ENCODE data around the gene B3GALT4.
A peak's percentile ranks its signal among the peaks of the same experiment; 100 is the strongest.

Gene B3GALT4

DNA sequence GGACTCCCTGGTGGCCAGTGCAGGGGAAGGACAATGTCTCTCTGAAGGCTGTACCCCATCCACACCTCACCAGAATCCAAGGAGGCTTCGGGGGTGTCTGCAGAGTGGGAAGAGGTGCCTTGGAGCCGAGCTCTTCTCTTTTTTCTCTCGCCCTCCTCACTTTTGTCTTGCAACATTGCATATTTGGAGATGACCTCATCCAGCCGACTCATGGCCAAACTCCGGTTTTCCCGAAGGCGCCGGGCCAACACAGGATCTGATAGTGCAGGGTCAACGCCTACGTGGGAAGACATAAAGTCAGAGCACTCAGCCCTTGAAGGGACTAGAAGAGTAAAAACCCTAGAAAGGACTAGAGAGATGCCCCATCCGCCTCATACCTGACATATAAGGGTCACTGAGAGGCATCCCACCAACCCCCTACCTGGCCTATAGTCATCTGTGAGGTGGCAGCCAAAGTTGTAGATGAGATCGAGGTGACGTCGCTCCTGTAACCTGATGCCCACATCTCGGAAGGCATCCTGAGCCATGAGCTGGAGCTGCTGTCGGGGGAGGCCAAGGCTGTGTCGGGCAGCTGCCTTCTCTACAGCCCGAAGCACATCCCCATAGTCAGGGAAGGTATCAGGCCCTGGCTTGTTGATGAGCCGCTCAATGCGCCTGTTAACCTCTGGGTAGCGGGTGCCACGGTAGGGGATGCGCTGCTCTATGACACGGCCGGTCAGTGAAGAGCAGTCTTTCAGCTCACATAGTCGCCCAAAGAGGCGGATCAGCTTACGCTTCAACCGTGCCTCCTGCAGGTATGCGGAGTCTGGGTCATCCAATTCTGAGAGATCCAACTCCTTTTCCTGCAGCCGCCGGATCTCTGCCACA, 43.6 kb downstream of the B3GALT4 start:
- Histone ChIP-seq H3K56ac (ENCODE audit: low read length) (peak overlapping the region; percentile 99), H3K36me3 (ENCODE audit: control insufficient read depth, insufficient read depth, low read length) (peaks cover 5% of the 10 kb centered on the region), H3K79me1 (ENCODE audit: low read length) (peaks cover 7% of the 10 kb centered on the region), H3K4me1 (ENCODE audit: control insufficient read depth, low read depth, low read length) (peaks cover 9% of the 10 kb centered on the region), H3K27me3 (ENCODE audit: insufficient read depth, low read length, poor library complexity) (no peaks in the 10 kb centered on the region), H2BK120ac (ENCODE audit: low read depth, low read length) (no peak overlapping the region), H3K9ac (ENCODE audit: low read length) (peak overlapping the region; percentile 87), H2AK5ac (ENCODE audit: low read length) (no peak overlapping the region), H4K8ac (ENCODE audit: low read depth, low read length) (no peak overlapping the region), H3K79me2 (ENCODE audit: control insufficient read depth, insufficient read depth, low read length) (peaks cover 26% of the 10 kb centered on the region), H2BK15ac (replicated peaks; ENCODE audit: low read depth) (no peak overlapping the region), H3K23ac (ENCODE audit: low read length) (no peak overlapping the region), H2BK5ac (ENCODE audit: low read length) (no peak overlapping the region), H3K4me2 (ENCODE audit: low read length) (peak overlapping the region; percentile 3), H4K5ac (ENCODE audit: low read length) (no peak overlapping the region), H3K27ac (ENCODE audit: low read depth, low read length) (peak overlapping the region; percentile 48), H3K18ac (ENCODE audit: low read length) (no peak overlapping the region), H3K4ac (ENCODE audit: low read depth, low read length) (no peak overlapping the region), H3K4me3 (ENCODE audit: low read length) (no peak overlapping the region)
- no CpG with 5 or more reads among the region's 32 CpGs for WGBS (ENCODE audit: extremely low coverage, insufficient coverage, low lambda C conversion rate)
- DNase-seq = peak; percentile 91

DNA sequence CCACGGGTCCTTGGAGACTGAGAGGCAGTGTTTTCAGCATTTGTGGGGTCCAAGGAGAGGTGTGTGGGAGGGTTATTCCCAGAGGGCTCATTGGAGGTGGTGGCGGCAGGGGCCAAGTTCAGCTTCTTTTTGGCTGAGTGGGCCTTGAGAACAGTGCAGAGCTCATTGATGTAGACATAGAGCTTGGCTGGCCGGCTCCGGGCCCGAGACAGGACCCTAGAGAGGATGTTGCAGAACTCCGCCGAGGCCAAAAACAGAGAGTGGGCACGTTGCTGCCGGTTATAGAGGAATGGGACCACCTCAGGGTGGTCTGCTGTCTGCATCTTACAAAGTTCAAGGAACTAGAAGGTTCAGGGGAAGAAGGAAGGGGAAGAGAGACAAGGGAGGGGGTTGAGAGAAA, 44.3 kb downstream of the B3GALT4 start:
- Histone ChIP-seq H3K4me1 (ENCODE audit: control insufficient read depth, low read depth, low read length) (peaks cover 9% of the 10 kb centered on the region), H3K79me1 (ENCODE audit: low read length) (peaks cover 7% of the 10 kb centered on the region), H3K79me2 (ENCODE audit: control insufficient read depth, insufficient read depth, low read length) (peaks cover 26% of the 10 kb centered on the region), H3K9ac (ENCODE audit: low read length) (peak overlapping the region; percentile 87), H2BK5ac (ENCODE audit: low read length) (no peak overlapping the region), H3K36me3 (ENCODE audit: control insufficient read depth, insufficient read depth, low read length) (peaks cover 5% of the 10 kb centered on the region), H3K18ac (ENCODE audit: low read length) (no peak overlapping the region), H2AK5ac (ENCODE audit: low read length) (no peak overlapping the region), H4K8ac (ENCODE audit: low read depth, low read length) (no peak overlapping the region), H3K56ac (ENCODE audit: low read length) (peak overlapping the region; percentile 99), H2BK120ac (ENCODE audit: low read depth, low read length) (no peak overlapping the region), H3K23ac (ENCODE audit: low read length) (no peak overlapping the region), H3K4me3 (ENCODE audit: low read length) (no peak overlapping the region), H2BK15ac (replicated peaks; ENCODE audit: low read depth) (no peak overlapping the region), H3K4ac (ENCODE audit: low read depth, low read length) (no peak overlapping the region), H3K4me2 (ENCODE audit: low read length) (peak overlapping the region; percentile 97), H3K27ac (ENCODE audit: low read depth, low read length) (peak overlapping the region; percentile 48), H3K27me3 (ENCODE audit: insufficient read depth, low read length, poor library complexity) (no peaks in the 10 kb centered on the region), H4K5ac (ENCODE audit: low read length) (no peak overlapping the region)
- no peak for DNase-seq
- no CpG with 5 or more reads among the region's 9 CpGs for WGBS (ENCODE audit: extremely low coverage, insufficient coverage, low lambda C conversion rate)

DNA sequence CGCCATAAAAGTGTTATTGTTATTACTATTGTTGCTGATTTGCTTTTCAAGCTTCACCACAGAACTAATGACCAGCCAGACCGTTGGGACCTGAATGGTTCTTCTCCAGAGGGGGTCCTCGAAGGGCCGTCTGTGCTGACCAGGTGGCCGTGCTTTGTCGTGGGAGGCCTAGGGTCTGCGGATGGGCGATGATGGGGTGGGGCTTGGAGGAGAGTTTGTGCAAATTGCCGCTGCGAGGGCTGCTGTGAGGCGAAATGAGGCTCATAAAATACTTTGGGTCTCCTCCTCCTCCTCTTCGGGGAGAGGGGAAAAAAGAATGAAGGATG, 46.7 kb downstream of the B3GALT4 start:
- Histone ChIP-seq H3K56ac (ENCODE audit: low read length) (peak overlapping the region; percentile 75), H3K79me2 (ENCODE audit: control insufficient read depth, insufficient read depth, low read length) (peaks cover 26% of the 10 kb centered on the region), H4K5ac (ENCODE audit: low read length) (no peak overlapping the region), H3K4me2 (ENCODE audit: low read length) (peak overlapping the region; percentile 44), H3K9ac (ENCODE audit: low read length) (peak overlapping the region; percentile 64), H3K4me3 (ENCODE audit: low read length) (peak overlapping the region; percentile 43), H2BK5ac (ENCODE audit: low read length) (no peak overlapping the region), H2BK120ac (ENCODE audit: low read depth, low read length) (no peak overlapping the region), H3K23ac (ENCODE audit: low read length) (no peak overlapping the region), H2AK5ac (ENCODE audit: low read length) (no peak overlapping the region), H3K18ac (ENCODE audit: low read length) (no peak overlapping the region), H3K4ac (ENCODE audit: low read depth, low read length) (no peak overlapping the region), H3K27me3 (ENCODE audit: insufficient read depth, low read length, poor library complexity) (no peaks in the 10 kb centered on the region), H3K79me1 (ENCODE audit: low read length) (peaks cover 7% of the 10 kb centered on the region), H3K4me1 (ENCODE audit: control insufficient read depth, low read depth, low read length) (peaks cover 9% of the 10 kb centered on the region), H3K36me3 (ENCODE audit: control insufficient read depth, insufficient read depth, low read length) (peaks cover 5% of the 10 kb centered on the region), H2BK15ac (replicated peaks; ENCODE audit: low read depth) (no peak overlapping the region), H3K27ac (ENCODE audit: low read depth, low read length) (no peak overlapping the region), H4K8ac (ENCODE audit: low read depth, low read length) (no peak overlapping the region)
- DNase-seq = no peak
- WGBS (ENCODE audit: extremely low coverage, insufficient coverage, low lambda C conversion rate) = no CpG with 5 or more reads among the region's 12 CpGs

DNA sequence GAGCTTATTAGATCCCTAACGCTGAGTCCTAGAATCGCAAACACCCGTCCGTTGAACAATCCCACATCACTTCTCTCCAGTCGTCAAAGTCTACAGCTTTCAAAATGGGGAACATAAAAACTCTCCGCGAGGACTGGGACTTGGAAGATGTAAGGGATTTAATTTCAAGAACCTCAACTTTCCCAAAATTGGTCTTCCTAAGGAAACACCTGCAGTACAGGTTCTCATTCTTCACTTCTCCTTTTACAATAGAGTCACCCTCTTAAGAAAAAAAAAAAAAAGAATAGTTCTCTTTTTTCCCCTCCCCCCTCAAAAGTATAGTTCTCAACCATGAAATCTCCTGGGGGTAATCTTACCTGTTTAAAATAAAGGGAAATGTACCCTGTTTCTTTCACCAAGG, 47.2 kb downstream of the B3GALT4 start:
- H3K23ac ChIP-seq (ENCODE audit: low read length) = no peak overlapping the region
- H4K8ac ChIP-seq (ENCODE audit: low read depth, low read length) = no peak overlapping the region
- H3K4ac ChIP-seq (ENCODE audit: low read depth, low read length) = no peak overlapping the region
- H3K4me3 ChIP-seq (ENCODE audit: low read length) = no peak overlapping the region
- H3K79me2 ChIP-seq (ENCODE audit: control insufficient read depth, insufficient read depth, low read length) = peaks cover 26% of the 10 kb centered on the region
- H2AK5ac ChIP-seq (ENCODE audit: low read length) = no peak overlapping the region
- WGBS (ENCODE audit: extremely low coverage, insufficient coverage, low lambda C conversion rate) = no CpG with 5 or more reads among the region's 7 CpGs
- peaks cover 9% of the 10 kb centered on the region for H3K4me1 ChIP-seq (ENCODE audit: control insufficient read depth, low read depth, low read length)
- H3K4me2 ChIP-seq (ENCODE audit: low read length) = peak overlapping the region; percentile 44
- no peak for DNase-seq
- no peak overlapping the region for H3K18ac ChIP-seq (ENCODE audit: low read length)
- no peak overlapping the region for H3K27ac ChIP-seq (ENCODE audit: low read depth, low read length)
- H3K36me3 ChIP-seq (ENCODE audit: control insufficient read depth, insufficient read depth, low read length) = peaks cover 5% of the 10 kb centered on the region
- peak overlapping the region; percentile 64 for H3K9ac ChIP-seq (ENCODE audit: low read length)
- H2BK5ac ChIP-seq (ENCODE audit: low read length) = no peak overlapping the region
- H2BK15ac ChIP-seq (replicated peaks; ENCODE audit: low read depth) = no peak overlapping the region
- H4K5ac ChIP-seq (ENCODE audit: low read length) = no peak overlapping the region
- no peak overlapping the region for H2BK120ac ChIP-seq (ENCODE audit: low read depth, low read length)
- H3K56ac ChIP-seq (ENCODE audit: low read length) = peak overlapping the region; percentile 75
- H3K27me3 ChIP-seq (ENCODE audit: insufficient read depth, low read length, poor library complexity) = no peaks in the 10 kb centered on the region
- H3K79me1 ChIP-seq (ENCODE audit: low read length) = peaks cover 7% of the 10 kb centered on the region

Data from mesendoderm (in vitro differentiated cells).